Liver (tissue), 9 donors: ENCODE results near the gene PHYKPL. TPM values are rescaled to one million over a fixed set of nuclear protein-coding genes. Genes with fewer than 3 reads are reported as not detected.

Experiments used
- DNase-seq: peaks from one replicate; pipeline ENCODE4 v3.0.0-alpha.2; 2017; ENCODE audit warnings: low spot score
- H3K27ac ChIP-seq, 2 donors: one replicate each; pipeline ENCODE4 v1.7.0; 2013; ENCODE audit warnings: inconsistent platforms in 2 of 2, low read length in 2 of 2, control low read depth in 1 of 2, low read depth in 1 of 2, mild to moderate bottlenecking in 1 of 2
- H3K27me3 ChIP-seq, 4 donors: one replicate each; pipeline versions ENCODE4 v1.6.1 to v1.7.0; 2013; ENCODE audit warnings: low read length in 3 of 4, inconsistent platforms in 1 of 4, mild to moderate bottlenecking in 1 of 4, moderate library complexity in 1 of 4; ENCODE audit not compliant: control insufficient read depth in 4 of 4, insufficient read depth in 4 of 4
- H3K36me3 ChIP-seq, 4 donors: one replicate each; pipeline versions ENCODE4 v1.6.1 to v1.7.0; 2013; ENCODE audit warnings: low read length in 3 of 4, mild to moderate bottlenecking in 3 of 4, low read depth in 1 of 4, moderate library complexity in 1 of 4; ENCODE audit not compliant: control insufficient read depth in 4 of 4, insufficient read depth in 3 of 4
- H3K4me1 ChIP-seq, 4 donors: one replicate each; pipeline versions ENCODE4 v1.6.1 to v1.7.0; 2013; ENCODE audit warnings: low read length in 3 of 4, mild to moderate bottlenecking in 3 of 4, moderate library complexity in 1 of 4; ENCODE audit not compliant: control insufficient read depth in 4 of 4, insufficient read depth in 4 of 4
- H3K4me3 ChIP-seq, 3 donors: one replicate each; pipeline versions ENCODE4 v1.6.1 to v1.7.0; 2013; ENCODE audit warnings: low read length in 3 of 3, control low read depth in 1 of 3, low read depth in 1 of 3, mild to moderate bottlenecking in 1 of 3
- H3K9ac ChIP-seq, 2 donors: one replicate each; pipeline ENCODE4 v1.7.0; 2013; ENCODE audit warnings: low read length in 2 of 2, mild to moderate bottlenecking in 2 of 2, moderate library complexity in 2 of 2, control low read depth in 1 of 2, low read depth in 1 of 2
- H3K9me3 ChIP-seq, 4 donors: one replicate each; pipeline versions ENCODE4 v1.6.1 to v1.7.0; 2013; ENCODE audit warnings: low read length in 3 of 4; ENCODE audit not compliant: control insufficient read depth in 4 of 4
- EGR1 ChIP-seq, 2 donors: IDR thresholded peaks; 2 replicates each; pipeline ENCODE4 v1.6.1; 2016 to 2018; ENCODE audit warnings: antibody characterized with exemption in 2 of 2, low read depth in 2 of 2
- FOXA1 ChIP-seq: IDR thresholded peaks from 2 replicates; pipeline ENCODE4 v1.6.1; 2016; ENCODE audit warnings: antibody characterized with exemption
- FOXA2 ChIP-seq: IDR thresholded peaks from 2 replicates; pipeline ENCODE4 v1.6.1; 2016; ENCODE audit warnings: antibody characterized with exemption
- GABPA ChIP-seq, 2 donors: IDR thresholded peaks in 1 of 2; conservative IDR thresholded peaks in 1 of 2; 2 replicates each; pipeline ENCODE4 v1.6.1; 2016; ENCODE audit warnings: antibody characterized with exemption in 2 of 2, mild to moderate bottlenecking in 1 of 2, moderate library complexity in 1 of 2
- HNF4A ChIP-seq, 2 donors: conservative IDR thresholded peaks; 2 replicates each; pipeline ENCODE4 v1.6.1; 2016; ENCODE audit warnings: antibody characterized with exemption in 2 of 2, mild to moderate bottlenecking in 2 of 2
- HNF4G ChIP-seq: IDR thresholded peaks from 2 replicates; pipeline ENCODE4 v1.6.1; 2016; ENCODE audit warnings: antibody characterized with exemption
- JUND ChIP-seq, 2 donors: IDR thresholded peaks; 2 replicates each; pipeline ENCODE4 v1.6.1; 2016; ENCODE audit warnings: antibody characterized with exemption in 2 of 2
- RXRA ChIP-seq, 2 donors: IDR thresholded peaks; 2 replicates each; pipeline ENCODE4 v1.6.1; 2017 to 2018; ENCODE audit warnings: antibody characterized with exemption in 2 of 2, mild to moderate bottlenecking in 1 of 2
- SP1 ChIP-seq: IDR thresholded peaks from 2 replicates; pipeline ENCODE4 v1.6.1; 2018; ENCODE audit warnings: antibody characterized with exemption, mild to moderate bottlenecking
- TAF1 ChIP-seq: conservative IDR thresholded peaks from 2 replicates; pipeline ENCODE4 v1.6.1; 2016; ENCODE audit warnings: antibody characterized with exemption, mild to moderate bottlenecking
- YY1 ChIP-seq: IDR thresholded peaks from 2 replicates; pipeline ENCODE4 v1.6.1; 2016; ENCODE audit warnings: antibody characterized with exemption, mild to moderate bottlenecking
- WGBS: extraction: QIAGEN DNeasy Blood & Tissue Kit; methylation state at CpG from one replicate; pipeline ENCODE4 v1.1.7; 2013; 5-methylcytosine and 5-hydroxymethylcytosine counted together
- polyA plus RNA-seq, 2 donors: library from polyadenylated mRNA; stranded (reverse) in 1 of 2; unstranded in 1 of 2; fragments of 200-250 nt in 1 of 2; fragments of >200 nt in 1 of 2; fragmentation: Nextera tagmentation in 1 of 2; extraction: Ambion mirVana in 1 of 2; gene quantifications; one replicate each; pipeline versions ENCODE4 v1.2.1 to v1.2.3, GENCODE V29; 2013 to 2015
- total RNA-seq, 2 donors: library from RNA; depleted of rRNA; stranded (reverse); fragments of >200 nt; gene quantifications; one replicate each; pipeline ENCODE4 v1.2.3, GENCODE V29; 2014
- TF ChIP-seq, protein P1 (sequence below): IDR thresholded peaks from 2 replicates; pipeline ENCODE4 v1.6.1; 2016; ENCODE audit warnings: antibody characterized with exemption
- TF ChIP-seq, protein P2 (sequence below): IDR thresholded peaks from 2 replicates; pipeline ENCODE4 v1.6.1; 2016; ENCODE audit warnings: antibody characterized with exemption, mild to moderate bottlenecking
- TF ChIP-seq, protein P3 (sequence below): IDR thresholded peaks from 2 replicates; pipeline ENCODE4 v1.6.1; 2016; ENCODE audit warnings: antibody characterized with exemption
- TF ChIP-seq, protein P4 (sequence below): fragments of 150-350 bp; IDR thresholded peaks from 2 replicates; pipeline ENCODE4 v1.5.1; 2017; ENCODE audit warnings: improper control_type of control experiment, low read depth, low read length; ENCODE audit not compliant: missing input control
- TF ChIP-seq, protein P5 (sequence below): IDR thresholded peaks from 2 replicates; pipeline ENCODE4 v1.6.1; 2016; ENCODE audit warnings: antibody characterized with exemption
- donor health status: healthy.
- donor health status: healthy.
- donor health status: healthy.
- donor health status: healthy.
- donor health status: healthy.

PHYKPL gene
- total and polyA plus RNA-seq, 4 donors, result 25.6 to 103 (median 45.0) TPM

DNA sequence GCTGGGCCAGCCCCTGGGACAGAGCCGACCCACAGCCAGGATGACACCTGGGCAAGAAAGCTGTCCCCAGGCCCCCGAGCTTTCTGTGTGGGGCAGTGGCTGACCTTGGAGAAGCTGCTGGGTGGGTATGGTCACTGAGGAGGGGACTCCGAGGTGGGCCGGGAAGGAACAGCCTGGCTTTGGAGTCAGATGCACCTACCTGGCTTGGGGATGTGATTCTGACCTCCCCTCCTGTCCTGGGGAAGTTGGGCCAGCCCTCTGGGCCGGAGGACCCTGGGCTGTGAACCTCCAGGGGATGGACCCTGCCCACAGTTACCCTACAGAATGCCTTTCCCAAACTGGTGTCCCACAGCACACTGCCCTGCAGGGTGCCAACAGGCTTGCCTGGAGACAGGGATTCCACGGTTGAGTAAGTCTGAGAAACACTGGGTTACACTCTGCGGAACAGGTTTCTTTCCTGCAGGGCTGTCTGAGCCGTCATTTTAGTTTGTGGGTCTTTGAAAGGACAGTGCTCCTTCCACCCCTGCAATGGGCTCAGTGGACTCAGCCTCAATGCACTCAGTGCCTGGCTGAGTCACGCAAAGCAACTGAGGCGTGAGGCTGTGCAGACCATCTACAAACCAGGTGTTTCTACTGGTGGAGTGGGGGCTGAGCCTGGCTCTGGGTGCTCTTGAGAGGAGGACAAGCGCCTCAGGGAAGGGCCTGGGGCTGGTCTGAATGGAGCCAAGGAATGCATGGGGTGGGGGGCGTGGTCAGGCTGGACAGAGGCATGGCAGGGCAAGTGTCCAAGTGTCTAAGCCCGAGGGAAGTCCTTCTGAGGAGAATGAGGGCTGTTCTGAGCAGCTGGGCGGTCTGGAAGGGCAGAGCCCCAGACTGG lies 41.3 kb upstream of the PHYKPL start:
- Histone ChIP-seq H3K4me1 (no peaks in the 10 kb centered on the region), H3K36me3 (no peaks in the 10 kb centered on the region), H3K9ac (no peak overlapping the region), H3K4me3 (no peak overlapping the region), H3K27me3 (no peaks in the 10 kb centered on the region), H3K9me3 (peaks cover 0 to 3% (median under 1%) of the 10 kb centered on the region in 4 donors), H3K27ac (no peak overlapping the region)
- DNase-seq, result no peak
- 79% methylated on average over 14 of the region's 14 CpGs for WGBS
- TF ChIP-seq FOXA1, result no peak
- TF ChIP-seq EGR1 (IDR thresholded peaks at IDR 0.05; ENCODE audit: low read depth in 2 of 2), result no peak
- TF ChIP-seq RXRA (IDR thresholded peaks at IDR 0.05), result no peak
- no peak for TF ChIP-seq JUND (IDR thresholded peaks at IDR 0.05)
- TF ChIP-seq YY1, result no peak
- TF ChIP-seq, protein P1, sequence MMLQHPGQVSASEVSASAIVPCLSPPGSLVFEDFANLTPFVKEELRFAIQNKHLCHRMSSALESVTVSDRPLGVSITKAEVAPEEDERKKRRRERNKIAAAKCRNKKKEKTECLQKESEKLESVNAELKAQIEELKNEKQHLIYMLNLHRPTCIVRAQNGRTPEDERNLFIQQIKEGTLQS, result no peak
- TF ChIP-seq, protein P2, sequence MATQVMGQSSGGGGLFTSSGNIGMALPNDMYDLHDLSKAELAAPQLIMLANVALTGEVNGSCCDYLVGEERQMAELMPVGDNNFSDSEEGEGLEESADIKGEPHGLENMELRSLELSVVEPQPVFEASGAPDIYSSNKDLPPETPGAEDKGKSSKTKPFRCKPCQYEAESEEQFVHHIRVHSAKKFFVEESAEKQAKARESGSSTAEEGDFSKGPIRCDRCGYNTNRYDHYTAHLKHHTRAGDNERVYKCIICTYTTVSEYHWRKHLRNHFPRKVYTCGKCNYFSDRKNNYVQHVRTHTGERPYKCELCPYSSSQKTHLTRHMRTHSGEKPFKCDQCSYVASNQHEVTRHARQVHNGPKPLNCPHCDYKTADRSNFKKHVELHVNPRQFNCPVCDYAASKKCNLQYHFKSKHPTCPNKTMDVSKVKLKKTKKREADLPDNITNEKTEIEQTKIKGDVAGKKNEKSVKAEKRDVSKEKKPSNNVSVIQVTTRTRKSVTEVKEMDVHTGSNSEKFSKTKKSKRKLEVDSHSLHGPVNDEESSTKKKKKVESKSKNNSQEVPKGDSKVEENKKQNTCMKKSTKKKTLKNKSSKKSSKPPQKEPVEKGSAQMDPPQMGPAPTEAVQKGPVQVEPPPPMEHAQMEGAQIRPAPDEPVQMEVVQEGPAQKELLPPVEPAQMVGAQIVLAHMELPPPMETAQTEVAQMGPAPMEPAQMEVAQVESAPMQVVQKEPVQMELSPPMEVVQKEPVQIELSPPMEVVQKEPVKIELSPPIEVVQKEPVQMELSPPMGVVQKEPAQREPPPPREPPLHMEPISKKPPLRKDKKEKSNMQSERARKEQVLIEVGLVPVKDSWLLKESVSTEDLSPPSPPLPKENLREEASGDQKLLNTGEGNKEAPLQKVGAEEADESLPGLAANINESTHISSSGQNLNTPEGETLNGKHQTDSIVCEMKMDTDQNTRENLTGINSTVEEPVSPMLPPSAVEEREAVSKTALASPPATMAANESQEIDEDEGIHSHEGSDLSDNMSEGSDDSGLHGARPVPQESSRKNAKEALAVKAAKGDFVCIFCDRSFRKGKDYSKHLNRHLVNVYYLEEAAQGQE, result no peak
- TF ChIP-seq HNF4G, result no peak
- TF ChIP-seq, protein P3, sequence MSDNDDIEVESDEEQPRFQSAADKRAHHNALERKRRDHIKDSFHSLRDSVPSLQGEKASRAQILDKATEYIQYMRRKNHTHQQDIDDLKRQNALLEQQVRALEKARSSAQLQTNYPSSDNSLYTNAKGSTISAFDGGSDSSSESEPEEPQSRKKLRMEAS, result no peak
- TF ChIP-seq, protein P4, sequence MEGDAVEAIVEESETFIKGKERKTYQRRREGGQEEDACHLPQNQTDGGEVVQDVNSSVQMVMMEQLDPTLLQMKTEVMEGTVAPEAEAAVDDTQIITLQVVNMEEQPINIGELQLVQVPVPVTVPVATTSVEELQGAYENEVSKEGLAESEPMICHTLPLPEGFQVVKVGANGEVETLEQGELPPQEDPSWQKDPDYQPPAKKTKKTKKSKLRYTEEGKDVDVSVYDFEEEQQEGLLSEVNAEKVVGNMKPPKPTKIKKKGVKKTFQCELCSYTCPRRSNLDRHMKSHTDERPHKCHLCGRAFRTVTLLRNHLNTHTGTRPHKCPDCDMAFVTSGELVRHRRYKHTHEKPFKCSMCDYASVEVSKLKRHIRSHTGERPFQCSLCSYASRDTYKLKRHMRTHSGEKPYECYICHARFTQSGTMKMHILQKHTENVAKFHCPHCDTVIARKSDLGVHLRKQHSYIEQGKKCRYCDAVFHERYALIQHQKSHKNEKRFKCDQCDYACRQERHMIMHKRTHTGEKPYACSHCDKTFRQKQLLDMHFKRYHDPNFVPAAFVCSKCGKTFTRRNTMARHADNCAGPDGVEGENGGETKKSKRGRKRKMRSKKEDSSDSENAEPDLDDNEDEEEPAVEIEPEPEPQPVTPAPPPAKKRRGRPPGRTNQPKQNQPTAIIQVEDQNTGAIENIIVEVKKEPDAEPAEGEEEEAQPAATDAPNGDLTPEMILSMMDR, result no peak
- TF ChIP-seq TAF1, result no peak
- no peak for TF ChIP-seq HNF4A (conservative IDR thresholded peaks at IDR 0.05)
- TF ChIP-seq, protein P5, sequence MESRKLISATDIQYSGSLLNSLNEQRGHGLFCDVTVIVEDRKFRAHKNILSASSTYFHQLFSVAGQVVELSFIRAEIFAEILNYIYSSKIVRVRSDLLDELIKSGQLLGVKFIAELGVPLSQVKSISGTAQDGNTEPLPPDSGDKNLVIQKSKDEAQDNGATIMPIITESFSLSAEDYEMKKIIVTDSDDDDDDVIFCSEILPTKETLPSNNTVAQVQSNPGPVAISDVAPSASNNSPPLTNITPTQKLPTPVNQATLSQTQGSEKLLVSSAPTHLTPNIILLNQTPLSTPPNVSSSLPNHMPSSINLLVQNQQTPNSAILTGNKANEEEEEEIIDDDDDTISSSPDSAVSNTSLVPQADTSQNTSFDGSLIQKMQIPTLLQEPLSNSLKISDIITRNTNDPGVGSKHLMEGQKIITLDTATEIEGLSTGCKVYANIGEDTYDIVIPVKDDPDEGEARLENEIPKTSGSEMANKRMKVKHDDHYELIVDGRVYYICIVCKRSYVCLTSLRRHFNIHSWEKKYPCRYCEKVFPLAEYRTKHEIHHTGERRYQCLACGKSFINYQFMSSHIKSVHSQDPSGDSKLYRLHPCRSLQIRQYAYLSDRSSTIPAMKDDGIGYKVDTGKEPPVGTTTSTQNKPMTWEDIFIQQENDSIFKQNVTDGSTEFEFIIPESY, result no peak
- TF ChIP-seq GABPA (IDR thresholded peaks at IDR 0.05 in 1 of 2, conservative IDR thresholded peaks at IDR 0.05 in 1 of 2), result no peak
- no peak for TF ChIP-seq FOXA2
- no peak for TF ChIP-seq SP1
